HepG2 (cell line): Measurements from ENCODE around the gene IL27RA. TPM values are rescaled to one million over a fixed set of nuclear protein-coding genes. Genes with fewer than 3 reads are reported as not detected.
"Not testable (repeated sequence)": the region's sequence is repeated elsewhere in the genome, so short reads cannot be mapped to it uniquely, and the experiment has no call there.

Experiments used
- ATAC-seq: fragments of 200-7000 bp; cut with Tn5 transposase; 3 replicates; pipeline ENCODE4 v1.9.1; 2020; ENCODE audit warnings: mild to moderate bottlenecking, moderate library complexity
- BruUV-seq: library from RNA; stranded (reverse); fragments of 400-500 nt; replicated peaks from 2 replicates; lab custom pipeline; 2021; lab: Mats Ljungman, UMichigan
- CTCF ChIA-PET: fragments of 300-600 bp; formaldehyde crosslinking; extraction: SDS; loops from one replicate; lab custom pipeline; 2021; ENCODE audit warnings: low total read pairs, inconsistent platforms, low intra/inter-chr PET ratio; lab: Yijun Ruan, JAX
- POLR2A ChIA-PET: fragments of 350-600 bp; sonication (Branson Sonifier 250); formaldehyde crosslinking; loops from one replicate; lab custom pipeline; 2020; ENCODE audit warnings: antibody characterized with exemption, inconsistent platforms; lab: Yijun Ruan, JAX
- DNase-seq: peaks from one replicate; pipeline ENCODE4 v3.0.0-alpha.2; 2015; ENCODE audit warnings: low spot score
- FAIRE-seq: peaks from 3 replicates; lab custom pipeline; 2011; peaks lifted over from hg19 to GRCh38; lab: Jason Lieb, UNC
- H2AFZ ChIP-seq: one replicate; pipeline ENCODE4 v1.6.1; 2011; ENCODE audit warnings: low read length, inconsistent platforms
- H3K27ac ChIP-seq: fragments of 300-600 bp; 3 replicates; pipeline ENCODE4 v1.8.0; 2011; ENCODE audit warnings: mixed run types, mild to moderate bottlenecking, mixed read lengths, low read length, inconsistent platforms; ENCODE audit not compliant: insufficient read depth; ENCODE audit errors: extremely low read length
- H3K27me3 ChIP-seq, 2 experiments: fragments of 200-600 bp in 1 of 2; 2 replicates in 1 of 2; 3 replicates in 1 of 2; pipeline versions ENCODE4 v1.6.0 to v1.8.0; 2011; ENCODE audit warnings: low read length in 2 of 2, mild to moderate bottlenecking in 2 of 2, moderate library complexity in 2 of 2, inconsistent platforms in 1 of 2; ENCODE audit not compliant: insufficient read depth in 2 of 2, control insufficient read depth in 1 of 2
- H3K36me3 ChIP-seq, 2 experiments: fragments of 200-600 bp in 1 of 2; replicated peaks in 1 of 2; 2 replicates in 1 of 2; 3 replicates in 1 of 2; pipeline versions ENCODE4 v1.5.1 to v1.8.0; 2011; ENCODE audit warnings: low read length in 2 of 2, inconsistent platforms in 1 of 2; ENCODE audit not compliant: insufficient read depth in 2 of 2, control insufficient read depth in 1 of 2
- H3K4me1 ChIP-seq: 2 replicates; pipeline ENCODE4 v1.5.1; 2012; ENCODE audit warnings: low read length, inconsistent platforms; ENCODE audit not compliant: insufficient read depth
- H3K4me2 ChIP-seq: 2 replicates; pipeline ENCODE4 v1.6.0; 2011; ENCODE audit warnings: low read depth, low read length, inconsistent platforms
- H3K4me3 ChIP-seq, 3 experiments: fragments of 200-600 bp in 1 of 3; sonication (generic), shearing (Covaris generic) in 1 of 3; replicated peaks in 1 of 3; 2 replicates each; pipeline ENCODE4 v1.5.1; 2011 to 2016; ENCODE audit warnings: low read length in 3 of 3, inconsistent platforms in 2 of 3, low read depth in 2 of 3, mild to moderate bottlenecking in 2 of 3, control low read depth in 1 of 3, mixed read lengths in 1 of 3; ENCODE audit not compliant: insufficient read depth in 1 of 3
- H3K79me2 ChIP-seq: one replicate; pipeline ENCODE4 v1.6.1; 2011; ENCODE audit warnings: low read length, inconsistent platforms; ENCODE audit not compliant: insufficient read depth
- H3K9ac ChIP-seq: 2 replicates; pipeline ENCODE4 v1.6.0; 2011; ENCODE audit warnings: mild to moderate bottlenecking, low read depth, low read length, inconsistent platforms; ENCODE audit not compliant: insufficient read depth
- H3K9me3 ChIP-seq: 2 replicates; pipeline ENCODE4 v1.5.1; 2012; ENCODE audit warnings: mild to moderate bottlenecking, low read length
- H4K20me1 ChIP-seq: 2 replicates; pipeline ENCODE4 v1.6.0; 2011; ENCODE audit warnings: inconsistent platforms, mild to moderate bottlenecking, low read length, moderate library complexity; ENCODE audit not compliant: insufficient read depth
- ARID4A ChIP-seq: sonication (generic); formaldehyde crosslinking; IDR thresholded peaks from 2 replicates; pipeline ENCODE4 v1.5.0; 2020; ENCODE audit warnings: mild to moderate bottlenecking, missing genetic modification reagents, borderline replicate concordance
- CREBL2 ChIP-seq: sonication (generic); formaldehyde crosslinking; IDR thresholded peaks from 2 replicates; pipeline ENCODE4 v1.8.1; 2023; ENCODE audit warnings: missing genetic modification reagents, mild to moderate bottlenecking, borderline replicate concordance
- HNF4G ChIP-seq, 2 experiments: sonication (generic) in 1 of 2; formaldehyde crosslinking in 1 of 2; IDR thresholded peaks; 2 replicates each; pipeline versions ENCODE4 v1.4.0 to v1.6.1; 2011 to 2020; ENCODE audit warnings: borderline replicate concordance in 2 of 2, low read depth in 2 of 2, mild to moderate bottlenecking in 2 of 2, low read length in 1 of 2, missing genetic modification reagents in 1 of 2, moderate library complexity in 1 of 2
- MXD1 ChIP-seq: sonication (generic); formaldehyde crosslinking; IDR thresholded peaks from 2 replicates; pipeline ENCODE4 v1.4.0; 2020; ENCODE audit warnings: mild to moderate bottlenecking, missing genetic modification reagents
- NCOA5 ChIP-seq: sonication (generic); formaldehyde crosslinking; IDR thresholded peaks from 2 replicates; pipeline ENCODE4 v1.4.0; 2020; ENCODE audit warnings: missing genetic modification reagents
- SNAPC4 ChIP-seq: sonication (generic); formaldehyde crosslinking; IDR thresholded peaks from 2 replicates; pipeline ENCODE4 v1.4.0; 2020; ENCODE audit warnings: mild to moderate bottlenecking, missing genetic modification reagents
- SRF ChIP-seq: IDR thresholded peaks from 2 replicates; pipeline ENCODE4 v1.6.1; 2011; ENCODE audit warnings: mild to moderate bottlenecking, low read depth, low read length, moderate library complexity
- ZNF605 ChIP-seq: sonication (generic); formaldehyde crosslinking; IDR thresholded peaks from 2 replicates; pipeline ENCODE4 v1.8.0; 2022; ENCODE audit warnings: mild to moderate bottlenecking, missing genetic modification reagents
- ZNF607 ChIP-seq: sonication (generic); formaldehyde crosslinking; IDR thresholded peaks from 2 replicates; pipeline ENCODE4 v1.5.1; 2020; ENCODE audit warnings: missing genetic modification reagents, mild to moderate bottlenecking, borderline replicate concordance
- ZSCAN12 ChIP-seq: sonication (generic); formaldehyde crosslinking; IDR thresholded peaks from 2 replicates; pipeline ENCODE4 v1.9.0; 2021; ENCODE audit warnings: mild to moderate bottlenecking, missing genetic modification reagents
- WGBS: methylation state at CpG from one replicate; pipeline ENCODE4 v1.1.6; 2017; ENCODE audit warnings: low lambda C conversion rate; 5-methylcytosine and 5-hydroxymethylcytosine counted together
- in situ Hi-C: cut with HindIII; loops from 2 replicates; pipeline ENCODE4 v1.10.0; 2017; ENCODE audit warnings: low pct_unique_long_range_greater_than_20kb; ENCODE audit not compliant: extremely low pct_ligation_motif_present
- intact Hi-C: fragments of 100-400 bp; cut with micrococcal nuclease; formaldehyde crosslinking; loops from one replicate; pipeline ENCODE4 v1.10.0; 2022; ENCODE audit not compliant: unreplicated experiment
- polyA plus RNA-seq, 8 experiments: library from polyadenylated mRNA; depleted of rRNA in 3 of 8; stranded (reverse) in 7 of 8; unstranded in 1 of 8; fragments of >200 nt; fragmentation: Illumina TruSeq in 4 of 8; extraction: Trizol in 4 of 8; gene quantifications; 2 replicates each; pipeline versions ENCODE4 v1.2.1 to v1.2.3, GENCODE V29; 2011 to 2016; ENCODE audit warnings: low read depth in 4 of 8, missing spikeins in 1 of 8, mixed read lengths in 1 of 8; ENCODE audit not compliant: insufficient read depth in 1 of 8
- total RNA-seq, 5 experiments: library from RNA; depleted of rRNA; stranded (reverse); fragments of >200 nt; fragmentation: Illumina TruSeq; extraction: Trizol; gene quantifications; 2 replicates each; pipeline ENCODE4 v1.2.3, GENCODE V29; 2016; ENCODE audit warnings: low read depth in 1 of 5

Gene IL27RA
- total and polyA plus RNA-seq, 2 of the 13 experiments (the other 11 are each of a cell fraction or from before 2014, with no cell fraction given), result 3.5 to 8.1 TPM

GRCh38 chr19:14019100-14019499 is 12.5 kb upstream of the IL27RA start (continued):
- TF ChIP-seq ARID4A (no peak), ZSCAN12 (no peak), CREBL2 (no peak), HNF4G (IDR thresholded peaks at IDR 0.05; ENCODE audit: borderline replicate concordance, low read depth, low read length) (no peak), HNF4G (CRISPR knock-in tag; IDR thresholded peaks at IDR 0.05; ENCODE audit: borderline replicate concordance, low read depth) (no peak), MXD1 (no peak), ZNF607 (CRISPR knock-in tag) (no peak), SNAPC4 (CRISPR knock-in tag) (no peak), ZNF605 (CRISPR knock-in tag) (no peak), NCOA5 (no peak), SRF (no peak)
- TF ChIP-seq, all 625 proteins: peak for 0

- peaks cover 55% of the 10 kb centered on the region for H3K4me1 ChIP-seq
- H3K9me3 ChIP-seq, H3K27me3 ChIP-seq, H3K36me3 ChIP-seq, H2AFZ ChIP-seq, ATAC-seq, H3K9ac ChIP-seq, CTCF ChIA-PET, H3K4me2 ChIP-seq, H4K20me1 ChIP-seq, intact Hi-C loops, DNase-seq, FAIRE-seq, in situ Hi-C loops, BruUV-seq, H3K4me3 ChIP-seq, H3K79me2 ChIP-seq, POLR2A ChIA-PET, H3K27ac ChIP-seq: not testable (repeated sequence)
- WGBS, result 77% methylated on average over 3 of the region's 3 CpGs
Observed at GRCh38 chr19:14019739-14020138, 11.8 kb upstream of the IL27RA start.
